Transverse colon (tissue), 4 donors: ENCODE results near the gene CYSRT1.

Experiments
- CTCF ChIP-seq, 5 experiments: fragments of 200-600 bp in 3 of 5; fragments of 450-650 bp in 2 of 5; sonication (generic) in 3 of 5; IDR thresholded peaks; 1 replicate in 2 of 5; 2 replicates in 3 of 5; pipeline ENCODE4 v1.5.1; 2016 to 2017; ENCODE audit warnings: antibody characterized with exemption in 5 of 5, inconsistent platforms in 3 of 5, mild to moderate bottlenecking in 2 of 5, moderate library complexity in 1 of 5
- EP300 ChIP-seq: sonication (generic); formaldehyde crosslinking; IDR thresholded peaks from one replicate; pipeline ENCODE4 v1.6.1; 2017; ENCODE audit warnings: antibody characterized with exemption, low read depth
- POLR2A ChIP-seq: fragments of 450-650 bp; IDR thresholded peaks from one replicate; pipeline ENCODE4 v1.6.1; 2016; ENCODE audit warnings: antibody characterized with exemption, mild to moderate bottlenecking, moderate library complexity
- POLR2AphosphoS5 ChIP-seq, 3 donors: sonication (generic); formaldehyde crosslinking; IDR thresholded peaks; one replicate each; pipeline ENCODE4 v1.6.1; 2016; ENCODE audit warnings: antibody characterized with exemption in 3 of 3

GRCh38 chr9:137235424-137236237 lies 10.7 kb downstream of the CYSRT1 start:
- TF ChIP-seq CTCF (IDR thresholded peaks at IDR 0.05): no peak
- TF ChIP-seq POLR2A: no peak
- TF ChIP-seq POLR2AphosphoS5 (IDR thresholded peaks at IDR 0.05): no peak
- TF ChIP-seq EP300: no peak
